Measurements from ENCODE around the gene CAPN3.
"Not testable (repeated sequence)": the region's sequence is repeated elsewhere in the genome, so short reads cannot be mapped to it uniquely, and the experiment has no call there.

Gene CAPN3

DNA sequence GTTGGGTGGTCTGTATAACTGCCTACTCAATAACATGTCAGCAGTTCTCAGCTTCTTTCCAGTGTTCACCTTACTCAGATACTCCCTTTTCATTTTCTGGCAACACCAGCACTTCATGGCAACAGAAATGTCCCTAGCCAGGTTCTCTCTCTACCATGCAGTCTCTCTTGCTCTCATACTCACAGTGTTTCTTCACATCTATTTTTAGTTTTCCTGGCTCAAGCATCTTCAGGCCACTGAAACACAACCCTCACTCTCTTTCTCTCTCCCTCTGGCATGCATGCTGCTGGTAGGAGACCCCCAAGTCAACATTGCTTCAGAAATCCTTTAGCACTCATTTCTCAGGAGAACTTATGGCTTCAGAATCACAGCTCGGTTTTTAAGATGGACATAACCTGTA lies at the start of gene CAPN3:
CAPN3 (plus strand) TSS at position 253 of the 400 bp plus-strand sequence. CDS start 305 bp downstream, outside the sequence.
- DNase-seq (ENCODE audit: low read depth, low spot score), result no peak

- DNase-seq (ENCODE audit: low read depth, low spot score), result no peak
Observed at GRCh38 chr15:42313463-42313862, 45.8 kb upstream of the CAPN3 start.

DNA sequence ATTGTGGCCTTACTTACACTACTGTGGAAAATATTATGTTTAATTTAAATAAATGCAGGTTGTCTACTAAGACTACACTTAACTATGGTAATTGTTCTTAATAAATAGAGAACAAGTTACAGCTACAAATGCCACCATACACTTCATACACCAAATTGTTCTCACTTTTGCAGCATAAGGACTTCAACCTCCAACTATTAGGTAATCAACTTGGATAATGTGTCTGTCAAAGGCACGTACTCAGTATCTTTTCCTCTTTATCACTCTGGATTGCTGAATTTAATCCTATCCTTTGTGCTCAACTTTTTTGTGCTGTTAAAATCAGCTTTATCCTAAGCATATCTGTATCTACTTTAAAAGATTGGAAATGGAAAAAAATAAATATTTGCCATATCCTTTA lies 44.5 kb upstream of the CAPN3 start:
- DNase-seq (ENCODE audit: low read depth, low spot score), result no peak

- DNase-seq (ENCODE audit: low read depth, low spot score), result no peak
Observed at GRCh38 chr15:42315521-42315920, 43.8 kb upstream of the CAPN3 start.

DNA sequence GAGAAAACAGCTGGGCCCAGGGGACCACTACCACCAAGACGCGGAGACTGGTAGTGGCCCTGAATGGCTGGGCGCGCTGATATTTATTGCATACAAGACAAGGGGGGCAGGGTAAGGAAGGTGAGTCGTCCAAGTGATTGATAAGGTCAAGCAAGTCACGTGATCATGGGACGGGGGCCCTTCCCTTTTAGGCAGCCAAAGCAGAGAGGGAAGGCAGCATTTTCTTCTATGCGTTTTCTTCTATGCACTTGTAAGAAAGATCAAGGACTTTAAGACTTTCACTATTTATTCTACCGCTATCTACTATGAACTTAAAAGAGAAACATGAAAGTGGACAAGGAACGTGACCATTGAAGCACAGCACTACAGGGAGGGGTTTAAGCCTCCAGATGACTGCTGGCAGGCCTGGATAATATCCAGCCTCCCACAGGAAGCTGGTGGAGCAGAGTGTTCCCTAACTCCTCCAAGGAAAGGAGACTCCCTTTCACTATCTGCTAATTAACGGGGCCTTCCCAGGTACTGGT lies 43.0 kb upstream of the CAPN3 start:
- not testable (repeated sequence) for DNase-seq (ENCODE audit: low read depth, low spot score)

DNA sequence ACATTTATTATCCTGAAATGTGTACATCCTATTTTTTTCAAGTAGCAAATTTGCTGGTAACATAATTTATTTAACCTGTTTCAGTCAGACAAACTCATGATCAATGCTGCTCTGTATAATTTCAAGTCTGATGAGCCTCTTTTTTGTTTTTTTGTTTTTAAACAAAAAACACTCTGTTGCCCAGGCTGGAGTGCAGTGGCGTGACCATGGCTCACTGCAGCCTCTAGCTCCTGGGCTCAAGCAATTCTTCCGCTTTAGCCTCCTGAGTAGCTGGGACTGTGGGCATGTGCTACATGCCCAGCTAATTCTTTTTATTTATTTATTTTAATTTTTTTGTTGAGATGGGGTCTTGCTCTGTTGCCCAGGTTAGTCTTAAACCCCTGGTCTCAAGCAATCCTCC lies 40.1 kb upstream of the CAPN3 start:
- DNase-seq (ENCODE audit: low read depth, low spot score), result no peak

DNA sequence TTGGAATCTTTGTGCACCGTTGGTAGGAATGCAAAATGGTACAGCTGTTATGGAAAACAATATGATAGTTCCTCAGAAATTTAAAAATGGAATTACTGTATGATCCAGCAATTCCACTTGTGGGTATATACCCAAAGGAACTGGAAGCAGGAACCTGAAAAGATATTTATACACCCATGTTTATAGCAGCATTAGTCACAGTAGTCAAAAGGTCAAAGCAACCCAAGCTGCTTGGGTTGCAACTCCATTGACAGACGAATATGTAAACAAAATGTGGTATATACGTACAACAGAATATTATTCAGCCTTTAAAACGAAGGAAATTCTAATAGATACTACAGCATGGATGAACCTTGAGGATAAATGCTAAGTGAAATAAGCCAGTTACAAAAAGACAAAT lies 35.0 kb upstream of the CAPN3 start:
- no peak for DNase-seq (ENCODE audit: low read depth, low spot score)

- DNase-seq (ENCODE audit: low read depth, low spot score), result no peak
Observed at GRCh38 chr15:42329161-42329560, 30.1 kb upstream of the CAPN3 start.

- DNase-seq (ENCODE audit: low read depth, low spot score), result no peak
Observed at GRCh38 chr15:42329992-42330391, 29.3 kb upstream of the CAPN3 start.

DNA sequence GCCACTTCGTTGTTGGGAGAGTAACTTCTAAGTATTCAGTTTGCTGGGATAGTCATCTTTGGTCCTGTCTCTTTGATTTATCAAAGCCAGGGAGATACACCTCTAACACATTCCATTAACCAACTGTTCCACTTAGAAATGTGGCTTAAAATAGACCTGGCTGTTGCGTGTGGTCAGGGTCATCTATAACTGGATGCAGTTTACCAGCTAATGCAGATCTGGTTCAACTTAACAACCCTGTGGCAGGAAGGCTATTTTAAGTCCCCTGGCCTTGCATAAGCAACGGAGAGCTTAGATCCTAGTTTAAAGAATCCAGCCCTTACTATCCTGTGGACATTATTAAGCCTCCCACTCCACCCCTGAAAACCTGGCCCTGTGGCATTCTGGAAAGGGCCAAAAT lies 28.1 kb upstream of the CAPN3 start:
- no peak for DNase-seq (ENCODE audit: low read depth, low spot score)

GRCh38 chr15:42332331-42332730 lies 27.0 kb upstream of the CAPN3 start:
- no peak for DNase-seq (ENCODE audit: low read depth, low spot score)

DNA sequence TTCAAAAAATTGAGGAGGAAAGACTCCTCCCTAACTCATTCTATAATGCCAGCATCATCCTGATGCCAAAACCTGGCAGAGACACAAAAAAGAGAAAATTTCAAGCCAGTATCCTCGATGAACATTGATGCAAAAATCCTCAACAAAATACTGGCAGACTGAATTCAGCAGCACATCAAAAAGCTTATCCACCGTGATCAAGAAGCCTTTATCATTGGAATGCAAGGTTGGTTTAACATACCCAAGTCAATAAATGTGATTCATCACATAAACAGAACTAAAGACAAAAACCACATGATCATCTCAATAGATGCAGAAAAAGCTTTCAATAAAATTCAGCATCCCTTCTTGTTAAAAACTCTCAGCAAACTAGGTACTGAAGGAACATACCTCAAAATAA lies 24.2 kb upstream of the CAPN3 start:
- no peak for DNase-seq (ENCODE audit: low read depth, low spot score)

- DNase-seq (ENCODE audit: low read depth, low spot score), result not testable (repeated sequence)
Observed at GRCh38 chr15:42336650-42337049, 22.7 kb upstream of the CAPN3 start.

DNA sequence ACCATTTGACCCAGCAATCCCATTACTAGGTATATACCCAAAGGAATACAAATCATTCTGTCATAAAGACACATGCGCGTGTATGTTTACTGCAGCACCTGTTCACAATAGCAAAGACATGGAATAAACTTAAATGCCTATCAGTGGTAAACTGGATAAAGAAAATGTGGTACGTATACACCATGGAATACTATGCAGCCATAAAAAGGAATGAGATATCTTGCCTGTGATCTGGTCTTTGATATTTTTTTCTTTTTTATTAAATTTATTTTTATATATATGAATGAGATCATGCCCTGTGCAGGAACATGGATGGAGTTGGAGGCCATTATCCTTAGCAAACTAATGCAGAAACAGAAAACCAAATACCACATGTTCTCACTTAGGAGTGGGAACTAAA lies 22.2 kb upstream of the CAPN3 start:
- not testable (repeated sequence) for DNase-seq (ENCODE audit: low read depth, low spot score)

- DNase-seq (ENCODE audit: low read depth, low spot score), result no peak
Observed at GRCh38 chr15:42338500-42338899, 20.8 kb upstream of the CAPN3 start.

GRCh38 chr15:42343596-42344232 lies 15.6 kb upstream of the CAPN3 start:
- no peak for DNase-seq (ENCODE audit: low read depth, low spot score)

DNA sequence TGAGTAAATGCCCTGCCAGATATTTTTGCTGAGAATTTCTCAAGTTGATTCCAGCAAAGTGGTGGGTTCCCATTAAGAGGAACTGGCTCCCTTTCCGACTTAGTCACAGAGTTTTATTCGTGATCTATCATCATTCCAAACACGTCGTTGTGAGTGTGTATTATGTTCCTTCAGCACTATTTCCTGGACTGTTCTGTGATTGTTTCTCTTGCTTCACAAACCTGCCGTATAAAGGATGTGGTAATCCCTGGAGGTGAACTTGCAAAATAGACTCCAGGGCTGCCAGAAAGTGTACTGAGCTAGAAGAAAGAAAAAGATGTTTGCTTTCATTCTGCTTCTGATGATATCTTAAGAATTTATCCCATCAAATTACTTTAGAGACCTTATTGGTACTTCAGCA lies 14.5 kb upstream of the CAPN3 start:
- DNase-seq (ENCODE audit: low read depth, low spot score), result no peak

- no peak for DNase-seq (ENCODE audit: low read depth, low spot score)
Observed at GRCh38 chr15:42345504-42345903, 13.8 kb upstream of the CAPN3 start.

DNA sequence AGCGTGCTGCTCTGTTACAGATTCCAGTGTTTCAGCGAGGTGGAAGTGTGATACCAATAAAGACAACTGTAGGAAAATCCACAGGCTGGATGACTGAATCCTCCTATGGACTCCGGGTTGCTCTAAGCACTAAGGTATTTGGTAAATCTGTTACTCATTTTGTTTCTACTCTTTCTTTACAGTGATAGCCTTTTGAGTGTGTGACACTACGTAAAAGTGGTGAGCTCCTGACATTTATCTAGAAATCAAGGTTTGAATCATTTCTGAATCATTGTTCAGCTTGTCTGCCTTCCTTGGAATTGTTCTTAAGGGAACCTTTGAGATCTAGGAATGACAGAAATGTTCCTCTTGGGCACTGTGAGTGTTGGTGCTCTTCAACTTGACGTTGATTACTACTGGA lies 11.2 kb upstream of the CAPN3 start:
- DNase-seq (ENCODE audit: low read depth, low spot score), result no peak

DNA sequence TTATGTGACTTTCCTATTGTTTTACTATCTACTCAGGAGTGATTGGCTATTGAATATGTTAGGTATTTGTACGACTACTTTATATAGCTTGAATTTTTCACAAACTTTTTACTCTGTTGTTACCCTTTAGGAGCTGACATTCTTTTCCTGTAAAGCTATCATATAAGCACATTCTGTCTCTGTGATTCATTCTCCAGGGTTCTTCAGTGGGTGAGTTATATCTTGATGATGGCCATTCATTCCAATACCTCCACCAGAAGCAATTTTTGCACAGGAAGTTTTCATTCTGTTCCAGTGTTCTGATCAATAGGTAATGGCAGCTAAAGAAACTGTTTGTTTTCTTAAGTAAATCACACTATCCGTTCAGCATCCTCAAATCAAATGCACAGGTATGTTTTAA lies 10.1 kb upstream of the CAPN3 start:
- DNase-seq (ENCODE audit: low read depth, low spot score), result no peak

DNA sequence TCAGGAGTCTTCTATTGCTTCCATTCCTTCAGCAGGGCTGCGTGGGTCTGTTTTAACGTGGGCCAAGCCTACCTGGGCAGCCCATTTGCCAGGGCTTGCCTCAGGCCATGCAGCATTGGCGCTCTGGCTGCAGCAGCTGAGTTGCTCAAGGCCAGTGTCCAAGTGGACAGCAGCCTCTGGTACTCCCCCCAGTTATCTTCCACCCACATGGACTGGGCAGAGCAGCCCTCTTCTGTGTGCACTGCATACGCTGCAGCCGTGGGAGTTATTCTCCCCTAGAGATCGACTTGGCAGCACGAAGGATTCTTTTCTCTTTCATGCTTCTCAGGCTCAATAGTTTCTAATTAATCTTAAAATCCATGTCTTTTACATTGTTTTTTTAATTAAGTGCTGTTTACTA lies 6.9 kb upstream of the CAPN3 start:
- DNase-seq (ENCODE audit: low read depth, low spot score), result no peak

GRCh38 chr15:42353061-42353460 lies 6.2 kb upstream of the CAPN3 start:
- DNase-seq (ENCODE audit: low read depth, low spot score), result no peak

GRCh38 chr15:42354824-42355223 lies 4.5 kb upstream of the CAPN3 start:
- no peak for DNase-seq (ENCODE audit: low read depth, low spot score)

GRCh38 chr15:42355291-42355690 lies 4.0 kb upstream of the CAPN3 start:
- DNase-seq (ENCODE audit: low read depth, low spot score), result no peak
